ENCODE results near the gene ATXN1. TPM values are rescaled to one million over a fixed set of nuclear protein-coding genes. Genes with fewer than 3 reads are reported as not detected.

The ATXN1 gene
- total RNA-seq, 1 donor from 2014 or later: 98.0 TPM

DNA sequence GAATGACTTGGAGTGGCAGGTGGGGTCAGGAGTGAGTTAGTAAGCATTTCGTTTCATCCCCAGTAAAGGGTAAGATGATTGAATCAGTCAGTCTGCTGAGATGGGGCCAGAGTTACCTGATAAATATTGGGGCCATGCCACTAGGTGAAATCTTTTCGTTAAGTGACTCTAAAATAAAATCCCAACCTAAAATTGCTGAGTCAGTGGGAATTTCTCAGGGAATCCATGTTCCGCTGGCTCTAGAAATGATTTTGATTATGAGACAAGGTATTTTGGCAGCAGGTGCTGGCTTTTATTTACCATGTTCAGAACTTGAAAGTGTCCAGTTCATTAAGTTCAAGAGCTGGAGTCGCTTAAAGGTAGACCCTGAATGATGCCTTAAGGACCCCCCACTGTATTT is 397.5 kb downstream of the ATXN1 start:
- DNase-seq (ENCODE audit: low spot score): no peak

GRCh38 chr6:16362819-16363589 is 398.3 kb downstream of the ATXN1 start:
- DNase-seq (ENCODE audit: low spot score): no peak

- DNase-seq (ENCODE audit: low spot score): no peak
These were observed 399.0 kb downstream of the ATXN1 start for GRCh38 chr6:16362296-16362695.

DNA sequence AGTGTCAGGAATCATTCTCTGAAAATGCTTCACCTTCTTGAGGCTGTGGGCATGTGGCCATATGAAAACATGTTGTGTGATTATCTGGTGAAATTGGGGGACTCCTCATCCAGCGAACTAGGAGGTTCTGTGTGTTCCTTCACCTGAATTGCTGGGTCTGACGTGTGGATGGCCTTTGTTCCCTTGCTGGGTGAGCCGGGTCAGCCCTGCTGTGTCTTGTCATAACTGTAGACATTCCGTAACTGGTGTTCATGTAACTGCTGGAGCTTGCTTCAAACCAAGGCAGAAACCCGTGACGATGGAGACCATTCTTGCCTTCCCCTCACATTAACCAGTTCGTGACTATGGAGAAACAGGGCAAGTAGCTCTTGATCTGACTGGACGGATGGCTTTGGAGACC is 399.4 kb downstream of the ATXN1 start:
- DNase-seq (ENCODE audit: low spot score): no peak

DNA sequence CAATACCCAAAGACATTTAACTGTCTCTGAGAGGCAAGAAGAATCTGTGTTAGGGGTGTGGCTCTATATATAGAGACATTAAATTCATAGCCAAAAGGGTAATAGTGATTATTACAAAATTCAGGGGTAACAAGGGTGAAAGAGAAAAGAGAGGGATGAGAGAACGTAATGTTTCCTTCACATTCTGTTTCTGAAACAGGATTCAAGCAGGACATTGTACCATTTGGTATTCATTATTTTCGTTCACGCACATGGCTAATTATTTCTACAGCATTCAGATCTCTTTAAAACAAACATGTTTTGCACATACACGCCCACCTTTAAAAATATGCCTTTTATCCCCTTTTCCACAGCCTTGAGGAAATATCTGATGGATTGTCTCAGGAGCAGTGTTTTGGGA is 400.1 kb downstream of the ATXN1 start:
- no peak for DNase-seq (ENCODE audit: low spot score)

GRCh38 chr6:16360365-16360764 is 400.9 kb downstream of the ATXN1 start:
- DNase-seq (ENCODE audit: low spot score): peak; percentile 49

DNA sequence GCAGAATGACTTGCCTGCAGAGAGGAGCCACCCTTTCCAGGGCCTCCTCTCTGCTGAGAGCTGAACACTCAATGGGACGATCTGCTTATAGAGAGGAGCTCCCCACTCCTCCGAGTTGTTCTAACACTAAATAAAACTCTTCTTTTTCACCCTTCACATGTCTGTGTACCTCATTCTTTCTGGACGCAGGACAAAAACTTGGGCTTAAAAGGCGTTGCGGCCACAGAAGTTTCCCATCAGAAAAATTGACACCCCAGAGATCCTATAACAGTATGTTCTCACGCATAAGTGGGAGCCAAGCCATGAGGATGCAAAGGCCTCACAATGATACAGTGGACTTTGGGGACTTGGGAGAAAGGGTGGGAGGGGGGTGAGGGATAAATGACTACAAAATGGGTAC is 401.7 kb downstream of the ATXN1 start:
- no peak for DNase-seq (ENCODE audit: low spot score)

GRCh38 chr6:16358531-16359138 is 402.6 kb downstream of the ATXN1 start:
- no peak for DNase-seq (ENCODE audit: low spot score)

DNA sequence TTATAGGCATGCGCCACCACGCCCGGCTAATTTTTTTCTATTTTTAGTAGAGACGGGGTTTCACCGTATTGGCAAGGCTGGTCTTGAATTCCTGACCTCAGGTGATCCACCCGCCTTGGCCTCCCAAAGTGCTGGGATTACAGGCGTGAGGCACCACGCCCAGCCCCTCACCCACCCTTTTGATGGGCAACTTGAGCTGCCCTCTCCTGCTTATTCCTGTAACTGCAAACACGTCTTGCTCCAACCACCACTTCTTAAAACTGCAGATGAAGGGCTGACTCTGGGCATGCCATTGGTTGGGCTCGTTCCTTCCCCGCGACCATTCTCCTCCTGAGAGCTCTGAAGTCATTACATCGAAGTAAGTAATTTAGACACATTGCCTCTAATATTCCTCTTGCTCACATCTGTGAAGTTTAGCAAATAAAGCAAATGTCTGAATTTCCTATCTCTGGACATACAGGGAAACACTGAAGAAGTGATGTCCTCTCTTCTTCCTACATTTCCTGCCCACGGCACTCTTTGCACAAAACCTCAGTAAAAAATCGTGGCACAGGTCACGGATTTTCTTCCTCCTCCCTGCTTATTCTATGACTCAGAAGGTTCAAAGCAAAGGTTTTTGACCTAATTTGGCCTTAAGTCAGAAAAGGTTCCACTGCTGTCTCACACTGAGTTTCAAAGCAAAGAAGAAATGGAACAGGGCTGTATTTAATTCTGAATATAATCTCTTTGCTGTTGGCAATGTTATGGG is 405.4 kb downstream of the ATXN1 start:
- DNase-seq (ENCODE audit: low spot score): peak; percentile 58

DNA sequence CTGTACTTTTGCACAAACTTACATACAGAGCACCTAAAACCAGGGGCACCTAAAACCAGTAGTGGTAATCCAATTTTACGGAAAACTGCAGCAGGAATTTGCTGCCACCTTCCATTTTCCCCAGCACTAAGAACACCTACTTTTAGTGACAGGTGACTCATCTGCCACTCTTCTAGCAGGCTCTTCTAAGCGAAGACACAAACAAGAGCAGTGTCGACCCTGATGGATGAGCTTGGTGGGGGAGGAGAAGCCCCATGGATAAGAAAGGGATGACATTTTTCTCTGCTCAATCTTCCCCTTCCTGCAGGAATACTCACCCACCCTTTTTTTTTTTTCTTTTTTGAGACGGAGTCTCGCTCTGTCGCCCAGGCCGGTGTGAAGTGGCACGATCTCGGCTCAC is 406.0 kb downstream of the ATXN1 start:
- DNase-seq (ENCODE audit: low spot score): no peak

- DNase-seq (ENCODE audit: low spot score): no peak
These were observed 406.6 kb downstream of the ATXN1 start for GRCh38 chr6:16354692-16355091.

DNA sequence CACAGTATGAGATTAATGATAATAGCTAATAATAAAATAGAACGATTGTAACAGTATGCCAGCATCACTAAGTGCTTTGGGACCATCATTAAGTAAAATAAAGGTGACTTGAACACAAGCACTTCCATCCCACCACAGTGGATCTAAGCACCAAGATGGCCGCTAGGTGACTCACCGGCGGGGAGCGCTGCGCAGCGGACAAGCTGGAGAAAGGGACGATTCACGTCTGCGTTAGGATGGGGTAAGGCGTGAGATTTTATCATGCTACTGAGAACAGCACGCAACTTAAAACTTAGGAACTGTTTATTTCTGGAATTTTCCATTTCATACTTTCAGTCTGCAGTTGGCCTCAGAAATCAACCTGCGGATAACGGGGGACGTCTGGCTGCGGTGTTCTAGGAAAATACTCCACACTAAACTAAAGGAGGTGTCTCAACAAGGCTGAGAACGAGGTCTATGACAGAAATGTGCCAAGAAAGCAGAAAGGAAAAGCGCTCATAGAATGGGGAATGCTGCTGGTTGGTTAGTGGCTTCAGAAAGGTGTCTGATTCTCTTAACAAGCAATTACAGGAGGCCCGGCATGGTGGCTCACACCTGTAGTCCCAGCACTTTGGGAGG is 408.3 kb downstream of the ATXN1 start:
- DNase-seq (ENCODE audit: low spot score): no peak

- DNase-seq (ENCODE audit: low spot score): peak; percentile 81
These were observed 409.0 kb downstream of the ATXN1 start for GRCh38 chr6:16352258-16352635.

DNA sequence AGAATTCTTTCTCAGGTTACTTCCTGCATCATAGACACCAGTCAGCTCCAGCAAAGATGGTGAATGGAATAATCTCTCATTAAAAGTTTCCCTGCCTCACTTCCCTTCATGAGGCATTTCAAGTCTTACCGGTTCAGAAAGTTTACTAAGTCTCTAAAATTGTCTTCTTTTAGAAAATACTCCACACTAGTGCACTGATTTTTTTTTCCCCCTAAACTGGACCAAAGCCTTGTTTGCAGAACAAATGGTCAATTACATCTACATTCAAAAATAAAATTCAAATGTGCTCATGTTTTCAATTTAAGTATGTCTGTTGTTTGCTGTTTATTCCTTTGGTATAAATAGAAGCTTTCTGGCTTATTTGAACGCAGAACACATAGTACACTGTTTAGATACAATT is 411.7 kb downstream of the ATXN1 start:
- DNase-seq (ENCODE audit: low spot score): no peak

- no peak for DNase-seq (ENCODE audit: low spot score)
These were observed 414.4 kb downstream of the ATXN1 start for GRCh38 chr6:16346831-16347230.

DNA sequence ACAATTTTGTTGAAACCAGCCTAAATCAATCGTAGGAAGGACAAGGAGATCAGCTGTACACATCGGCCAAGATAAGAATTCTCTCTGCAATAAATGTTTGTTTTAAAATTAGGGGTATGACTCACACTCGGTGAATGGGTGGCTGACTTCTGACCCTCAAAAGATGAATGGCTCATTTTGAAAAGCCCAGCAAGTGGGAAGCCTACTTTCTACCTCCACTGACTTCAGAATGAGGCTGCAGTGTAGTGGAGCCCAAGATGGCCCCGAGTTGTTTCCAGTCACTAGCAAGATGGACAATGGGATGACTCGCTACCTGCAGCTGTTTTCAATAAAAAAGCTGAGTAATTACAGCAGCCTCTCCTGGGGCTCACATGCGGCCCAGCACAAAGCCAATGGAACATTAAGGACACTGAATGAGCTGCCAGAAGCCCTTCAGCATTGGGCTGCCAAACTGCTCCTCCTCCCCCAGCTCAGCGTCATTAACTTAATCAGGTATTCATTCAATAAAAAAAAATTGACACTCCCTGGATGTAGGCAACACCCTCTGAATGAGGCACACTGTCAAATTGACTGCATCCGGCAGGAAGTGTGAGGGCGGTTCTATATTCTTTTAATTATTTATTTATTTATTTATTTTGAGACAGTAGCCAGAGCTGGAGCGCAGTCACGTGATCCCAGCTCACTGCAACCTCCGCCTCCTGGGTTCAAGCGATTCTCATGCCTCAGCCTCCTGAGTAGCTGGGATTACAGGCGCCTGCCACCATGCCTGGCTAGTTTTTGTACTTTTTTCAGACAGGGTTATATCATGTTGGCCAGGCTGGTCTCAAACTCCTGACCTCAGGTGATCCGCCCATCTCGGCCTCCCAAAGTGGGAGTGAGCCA is 415.6 kb downstream of the ATXN1 start:
- peak; percentile 52 for DNase-seq (ENCODE audit: low spot score)

DNA sequence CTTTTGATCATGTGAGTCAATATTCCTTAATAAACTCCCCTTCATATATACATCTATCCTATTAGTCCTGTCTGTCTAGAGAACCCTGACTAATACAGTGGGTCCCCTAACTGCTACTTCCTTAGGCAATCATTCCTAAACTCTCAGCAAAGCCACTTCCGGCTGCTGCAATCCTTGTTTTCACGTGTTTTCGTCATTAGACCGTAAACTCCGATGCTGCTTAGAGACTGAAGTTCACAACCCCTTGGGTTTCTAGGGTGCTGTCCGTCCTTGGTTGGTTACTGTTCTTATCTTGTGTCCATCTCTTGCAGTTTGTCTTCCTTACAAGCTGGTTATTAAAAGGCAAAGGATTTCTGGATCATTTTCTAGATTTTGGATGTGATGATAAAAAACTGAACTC is 416.5 kb downstream of the ATXN1 start:
- peak; percentile 15 for DNase-seq (ENCODE audit: low spot score)

GRCh38 chr6:16343593-16343992 is 417.7 kb downstream of the ATXN1 start:
- DNase-seq (ENCODE audit: low spot score): no peak

DNA sequence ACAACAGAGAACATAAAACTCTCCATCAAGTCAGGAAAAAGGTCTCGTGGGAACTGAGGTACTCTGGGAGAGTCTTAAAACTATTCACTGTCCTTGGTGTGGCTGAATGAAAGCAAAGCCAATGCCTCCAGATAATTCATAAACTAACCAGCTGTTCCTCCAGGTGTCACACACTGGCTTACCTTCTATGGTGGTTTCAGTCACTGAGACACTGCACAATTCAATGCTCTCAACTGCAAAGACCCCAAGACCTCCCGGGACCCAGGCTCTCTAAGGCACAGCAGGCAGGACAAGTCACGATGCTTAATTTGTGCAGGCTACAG is 422.0 kb downstream of the ATXN1 start:
- DNase-seq (ENCODE audit: low spot score): no peak

DNA sequence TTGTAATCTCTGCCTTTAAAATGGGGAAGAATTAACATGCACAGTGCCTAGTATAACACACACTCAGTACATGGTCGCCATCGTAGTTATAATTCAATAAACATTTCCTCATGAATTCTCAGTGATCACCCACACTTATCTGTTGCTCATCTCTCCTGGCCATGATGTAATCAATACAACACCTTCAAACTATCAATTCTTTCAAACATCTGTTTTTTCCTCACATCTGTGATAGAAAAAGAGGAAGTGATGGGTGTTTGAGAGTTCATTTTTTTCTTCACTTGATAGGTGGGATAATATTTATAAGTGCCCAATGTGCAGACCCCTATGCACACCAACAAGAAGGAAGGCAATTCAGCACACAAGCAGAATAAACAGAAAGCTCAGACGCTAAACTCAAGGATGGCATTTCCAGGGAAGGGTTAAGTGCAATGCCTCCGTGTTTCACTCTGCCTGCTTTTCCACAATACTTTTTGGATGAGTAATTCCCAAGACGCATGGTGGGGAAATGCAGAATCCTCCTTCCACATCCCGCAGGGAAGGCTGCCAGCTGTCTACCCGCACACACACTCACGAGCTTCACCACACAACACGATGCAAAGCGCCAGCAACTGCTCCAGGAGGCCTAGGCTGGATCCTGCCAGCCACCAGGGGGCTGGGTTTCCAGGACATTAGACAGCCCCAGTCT is 422.5 kb downstream of the ATXN1 start:
- DNase-seq (ENCODE audit: low spot score): peak; percentile 97

Measured in umbilical cord (tissue), 2 donors.